Endothelial cell (in vitro differentiated cells): ENCODE data around the gene CREB5. TPM values are rescaled to one million over a fixed set of nuclear protein-coding genes. Genes with fewer than 3 reads are reported as not detected.
"Not testable (repeated sequence)": the region's sequence is repeated elsewhere in the genome, so short reads cannot be mapped to it uniquely, and the experiment has no call there.

ENCODE experiments used
- DNase-seq: peaks from one replicate; pipeline ENCODE4 v3.0.0; 2021; ENCODE audit warnings: low spot score
- H3K27ac Mint-ChIP-seq: one replicate; pipeline ENCODE4 v1.8.0; 2021; ENCODE audit warnings: mixed read lengths, inconsistent platforms; ENCODE audit not compliant: unreplicated experiment
- H3K27me3 Mint-ChIP-seq: one replicate; pipeline ENCODE4 v1.8.0; 2021; ENCODE audit warnings: mild to moderate bottlenecking, moderate library complexity, mixed read lengths, inconsistent platforms; ENCODE audit not compliant: unreplicated experiment
- H3K36me3 Mint-ChIP-seq: one replicate; pipeline ENCODE4 v1.8.0; 2021; ENCODE audit warnings: mild to moderate bottlenecking, low read depth, mixed read lengths, inconsistent platforms; ENCODE audit not compliant: unreplicated experiment
- H3K4me1 Mint-ChIP-seq: one replicate; pipeline ENCODE4 v1.8.0; 2021; ENCODE audit warnings: mild to moderate bottlenecking, mixed read lengths, inconsistent platforms; ENCODE audit not compliant: unreplicated experiment
- H3K4me3 Mint-ChIP-seq: one replicate; pipeline ENCODE4 v1.8.0; 2021; ENCODE audit warnings: mild to moderate bottlenecking, mixed read lengths, inconsistent platforms; ENCODE audit not compliant: unreplicated experiment
- H3K9me3 Mint-ChIP-seq: one replicate; pipeline ENCODE4 v1.8.0; 2021; ENCODE audit warnings: mixed read lengths, inconsistent platforms; ENCODE audit not compliant: unreplicated experiment
- total RNA-seq: library from RNA; stranded (reverse); fragmentation: NEBNext Ultra II Directional; extraction: Animal tissue kit (Norgen Biotek cat#: 25700); gene quantifications from one replicate; pipeline ENCODE4 v1.2.1, GENCODE V29; 2021; ENCODE audit not compliant: unreplicated experiment
- TF ChIP-seq, protein P1 (sequence below): fragments of 200-600 bp; sonication (generic); IDR thresholded peaks from one replicate; pipeline ENCODE4 v1.5.0; 2021; ENCODE audit warnings: antibody characterized with exemption; ENCODE audit not compliant: unreplicated experiment

The CREB5 gene
- total RNA-seq, 1 donor from 2014 or later, result 5.6 TPM

- TF ChIP-seq, protein P1, sequence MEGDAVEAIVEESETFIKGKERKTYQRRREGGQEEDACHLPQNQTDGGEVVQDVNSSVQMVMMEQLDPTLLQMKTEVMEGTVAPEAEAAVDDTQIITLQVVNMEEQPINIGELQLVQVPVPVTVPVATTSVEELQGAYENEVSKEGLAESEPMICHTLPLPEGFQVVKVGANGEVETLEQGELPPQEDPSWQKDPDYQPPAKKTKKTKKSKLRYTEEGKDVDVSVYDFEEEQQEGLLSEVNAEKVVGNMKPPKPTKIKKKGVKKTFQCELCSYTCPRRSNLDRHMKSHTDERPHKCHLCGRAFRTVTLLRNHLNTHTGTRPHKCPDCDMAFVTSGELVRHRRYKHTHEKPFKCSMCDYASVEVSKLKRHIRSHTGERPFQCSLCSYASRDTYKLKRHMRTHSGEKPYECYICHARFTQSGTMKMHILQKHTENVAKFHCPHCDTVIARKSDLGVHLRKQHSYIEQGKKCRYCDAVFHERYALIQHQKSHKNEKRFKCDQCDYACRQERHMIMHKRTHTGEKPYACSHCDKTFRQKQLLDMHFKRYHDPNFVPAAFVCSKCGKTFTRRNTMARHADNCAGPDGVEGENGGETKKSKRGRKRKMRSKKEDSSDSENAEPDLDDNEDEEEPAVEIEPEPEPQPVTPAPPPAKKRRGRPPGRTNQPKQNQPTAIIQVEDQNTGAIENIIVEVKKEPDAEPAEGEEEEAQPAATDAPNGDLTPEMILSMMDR, result no peak
- no peak overlapping the region for H3K27ac Mint-ChIP-seq
- no peaks in the 10 kb centered on the region for H3K27me3 Mint-ChIP-seq
- no peaks in the 10 kb centered on the region for H3K36me3 Mint-ChIP-seq
- no peaks in the 10 kb centered on the region for H3K4me1 Mint-ChIP-seq
- no peaks in the 10 kb centered on the region for H3K9me3 Mint-ChIP-seq
- no peak for DNase-seq
- H3K4me3 Mint-ChIP-seq, result no peak overlapping the region
Measured at GRCh38 chr7:28813243-28813962, 401.1 kb downstream of the CREB5 start.

GRCh38 chr7:28815369-28815927 lies 403.1 kb downstream of the CREB5 start:
- no peak overlapping the region for H3K4me3 Mint-ChIP-seq
- peaks cover 2% of the 10 kb centered on the region for H3K27me3 Mint-ChIP-seq
- H3K9me3 Mint-ChIP-seq, result no peaks in the 10 kb centered on the region
- H3K27ac Mint-ChIP-seq, result no peak overlapping the region
- no peak for DNase-seq
- TF ChIP-seq, protein P1, result no peak
- no peaks in the 10 kb centered on the region for H3K36me3 Mint-ChIP-seq
- no peaks in the 10 kb centered on the region for H3K4me1 Mint-ChIP-seq

DNA sequence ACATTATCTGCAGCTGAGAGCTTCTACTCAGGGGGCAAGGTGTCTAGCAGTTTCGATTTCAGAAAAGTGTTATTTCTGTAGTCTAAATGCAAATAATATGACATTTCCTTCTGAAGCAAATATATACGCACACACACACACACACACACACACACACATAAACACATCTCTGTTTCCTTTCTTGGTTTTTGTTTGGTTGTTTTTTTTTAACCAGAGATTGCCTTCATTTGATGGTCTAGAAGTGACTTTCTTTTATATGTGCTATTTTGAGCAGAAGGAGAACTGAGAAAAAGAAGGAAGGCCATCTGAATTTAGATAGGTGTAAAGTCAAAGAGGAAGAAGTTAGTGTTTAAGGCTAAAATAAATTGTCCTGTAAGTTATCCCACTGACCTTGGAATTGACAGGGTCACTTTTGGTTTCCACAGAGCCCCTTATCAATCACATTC lies 403.6 kb downstream of the CREB5 start:
- H3K4me3 Mint-ChIP-seq, result no peak overlapping the region
- no peaks in the 10 kb centered on the region for H3K9me3 Mint-ChIP-seq
- DNase-seq, result no peak
- H3K27ac Mint-ChIP-seq, result no peak overlapping the region
- peaks cover 2% of the 10 kb centered on the region for H3K27me3 Mint-ChIP-seq
- TF ChIP-seq, protein P1, result no peak
- H3K4me1 Mint-ChIP-seq, result no peaks in the 10 kb centered on the region
- H3K36me3 Mint-ChIP-seq, result no peaks in the 10 kb centered on the region

- Mint-ChIP-seq H3K36me3 (no peaks in the 10 kb centered on the region), H3K9me3 (no peaks in the 10 kb centered on the region), H3K27me3 (peaks cover 2% of the 10 kb centered on the region), H3K4me1 (no peaks in the 10 kb centered on the region), H3K27ac (no peak overlapping the region), H3K4me3 (no peak overlapping the region)
- TF ChIP-seq, protein P1, result no peak
- DNase-seq, result no peak
Measured at GRCh38 chr7:28818996-28819395, 406.7 kb downstream of the CREB5 start.

DNA sequence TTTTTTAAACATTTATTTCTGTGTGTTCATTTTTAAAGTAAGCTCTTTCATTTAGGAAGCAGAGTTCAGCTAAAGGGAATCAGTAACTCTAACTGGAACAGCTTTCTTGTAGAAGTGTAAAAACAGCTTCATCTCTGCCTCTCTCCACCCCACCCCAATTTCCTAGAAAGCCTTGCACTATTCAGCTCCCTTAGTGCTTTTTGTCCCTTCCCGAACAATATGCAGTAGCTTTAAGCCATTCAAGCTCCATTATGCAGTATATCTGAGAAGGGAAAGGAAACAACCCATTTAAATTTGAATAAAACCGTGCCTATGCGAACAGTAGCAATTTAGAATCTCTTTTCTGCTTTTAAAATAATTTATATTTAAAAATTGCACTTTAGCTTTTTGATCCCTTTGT lies 411.3 kb downstream of the CREB5 start:
- no peaks in the 10 kb centered on the region for H3K4me1 Mint-ChIP-seq
- no peak overlapping the region for H3K4me3 Mint-ChIP-seq
- DNase-seq, result no peak
- H3K9me3 Mint-ChIP-seq, result no peaks in the 10 kb centered on the region
- H3K27me3 Mint-ChIP-seq, result peaks cover 2% of the 10 kb centered on the region
- no peak overlapping the region for H3K27ac Mint-ChIP-seq
- TF ChIP-seq, protein P1, result no peak
- no peaks in the 10 kb centered on the region for H3K36me3 Mint-ChIP-seq

DNA sequence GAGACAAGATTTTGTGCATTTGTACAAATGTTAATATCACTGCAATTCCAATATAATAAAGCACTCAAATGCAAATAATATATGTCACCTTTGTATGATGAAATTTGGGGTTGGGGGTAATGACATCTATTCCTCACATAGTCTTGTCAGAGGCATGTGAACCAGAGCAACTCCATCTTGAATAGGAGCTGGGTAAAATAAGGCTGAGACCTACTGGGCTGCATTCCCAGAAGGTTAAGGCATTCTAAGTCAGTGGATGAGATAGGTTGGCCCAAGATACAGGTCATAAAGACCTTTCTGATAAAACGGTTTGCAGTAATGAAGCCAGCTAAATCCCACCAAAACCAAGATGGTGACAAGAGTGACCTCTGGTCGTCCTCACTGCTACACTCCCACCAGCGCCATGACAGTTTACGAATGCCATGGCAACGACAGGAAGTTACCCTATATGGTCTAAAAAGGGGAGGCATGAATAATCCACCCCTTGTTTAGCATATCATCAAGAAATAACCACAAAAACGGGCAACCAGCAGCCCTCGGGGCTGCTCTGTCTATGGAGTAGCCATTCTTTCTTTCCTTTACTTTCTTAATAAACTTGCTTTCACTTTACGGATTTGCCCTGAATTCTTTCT lies 413.6 kb downstream of the CREB5 start:
- not testable (repeated sequence) for DNase-seq, H3K4me1 Mint-ChIP-seq, H3K36me3 Mint-ChIP-seq, H3K27ac Mint-ChIP-seq, H3K4me3 Mint-ChIP-seq, H3K27me3 Mint-ChIP-seq, H3K9me3 Mint-ChIP-seq
